BJ (cell line): ENCODE measurements around the gene INPP5J. TPM values are rescaled to one million over a fixed set of nuclear protein-coding genes. Genes with fewer than 3 reads are reported as not detected.

Experiments
- CTCF ChIA-PET: fragments of 350-600 bp; formaldehyde crosslinking; extraction: SDS; loops from one replicate; lab custom pipeline; 2021; ENCODE audit warnings: antibody characterized with exemption, inconsistent platforms; lab: Yijun Ruan, JAX
- POLR2A ChIA-PET: fragments of 300-600 bp; sonication (Branson Sonifier 250); formaldehyde crosslinking; extraction: SDS; loops from one replicate; lab custom pipeline; 2021; ENCODE audit warnings: antibody characterized with exemption; lab: Charles Lee
- DNase-seq: peaks from one replicate; pipeline ENCODE4 v3.0.0-alpha.2; 2011; ENCODE audit warnings: low read depth
- H3K27me3 ChIP-seq: 2 replicates; pipeline ENCODE4 v1.6.0; 2011; ENCODE audit warnings: low read length; ENCODE audit not compliant: control insufficient read depth, insufficient read depth
- H3K36me3 ChIP-seq: 2 replicates; pipeline ENCODE4 v1.5.1; 2011; ENCODE audit warnings: low read length; ENCODE audit not compliant: control insufficient read depth, insufficient read depth
- H3K4me3 ChIP-seq: 2 replicates; pipeline ENCODE4 v1.5.1; 2011; ENCODE audit warnings: low read depth, mild to moderate bottlenecking, control low read depth, low read length
- polyA plus RNA-seq: library from polyadenylated mRNA; depleted of rRNA; stranded (reverse); fragments of >200 nt; gene quantifications from 2 replicates; pipeline ENCODE4 v1.2.3, GENCODE V29; 2011
- TF ChIP-seq, protein P1 (sequence below): IDR thresholded peaks from 2 replicates; pipeline ENCODE4 v1.5.1; 2011; ENCODE audit warnings: low read depth, mild to moderate bottlenecking, control low read depth, inconsistent platforms, low read length, moderate library complexity; ENCODE audit not compliant: insufficient read depth

The INPP5J gene
- polyA plus RNA-seq, 1 experiment: 1.5 TPM

DNA sequence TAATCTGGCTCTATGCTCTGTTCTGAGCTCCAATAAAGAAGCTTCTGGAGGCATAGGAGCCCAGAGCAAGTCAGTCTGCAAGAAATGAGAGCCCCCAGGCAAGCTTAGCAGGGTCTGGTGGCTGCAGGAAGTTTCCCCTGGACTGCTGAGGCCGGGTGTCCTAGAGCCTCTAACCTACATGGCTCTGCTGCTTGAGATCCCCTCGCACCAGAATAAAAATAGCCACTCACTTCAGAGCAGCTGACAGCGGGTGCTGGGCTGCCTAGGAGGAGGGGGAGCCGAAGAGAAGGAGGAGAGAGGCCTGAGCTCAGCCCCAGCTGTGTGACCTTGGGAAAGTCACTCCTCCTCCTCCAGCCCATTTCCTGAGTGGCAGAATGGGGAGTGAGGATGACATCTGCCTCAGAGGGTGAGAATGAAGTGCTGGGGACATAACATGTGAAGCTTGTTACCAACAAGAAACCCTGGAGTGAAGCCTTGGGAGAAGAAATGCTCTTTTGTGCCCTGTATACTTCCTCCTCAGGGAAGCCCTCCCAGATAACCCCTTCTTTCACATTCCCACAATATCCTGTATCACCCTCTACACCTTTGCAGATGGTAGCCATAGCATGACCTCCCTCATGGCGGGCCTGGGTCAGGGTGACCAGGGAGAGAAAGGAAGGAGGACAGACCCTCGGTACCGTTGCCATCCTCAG is 3.6 kb upstream of the INPP5J start:
- CTCF ChIA-PET: interaction anchor here (0.6 to 1.6 kb wide), 3 partner anchors 11 to 29 kb away, joined by 3 to 5 read pairs (median 3); partner anchors contain the start of gene SELENOM
- no peak for DNase-seq
- POLR2A ChIA-PET: no interaction called here

DNA sequence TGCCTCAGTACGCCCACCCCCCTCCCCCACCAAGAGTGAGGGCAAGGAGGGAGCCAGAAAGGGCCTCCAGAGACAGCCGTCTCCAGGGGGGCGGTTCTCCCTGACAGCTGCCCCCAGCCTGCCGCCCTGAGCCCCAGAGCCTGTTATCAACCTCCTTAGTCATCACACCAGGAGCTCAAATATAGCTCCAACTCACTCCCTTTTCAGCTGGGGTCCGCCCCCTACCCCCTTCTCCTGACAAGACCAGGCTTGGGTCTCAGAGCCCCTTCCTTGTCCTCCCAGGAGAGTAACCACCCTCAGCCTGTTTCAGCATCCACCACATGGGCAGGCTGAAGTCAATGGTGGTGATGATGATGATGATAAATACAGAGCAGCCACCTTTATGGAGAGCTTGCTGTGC is 2.5 kb upstream of the INPP5J start:
- DNase-seq: no peak
- TF ChIP-seq, protein P1, sequence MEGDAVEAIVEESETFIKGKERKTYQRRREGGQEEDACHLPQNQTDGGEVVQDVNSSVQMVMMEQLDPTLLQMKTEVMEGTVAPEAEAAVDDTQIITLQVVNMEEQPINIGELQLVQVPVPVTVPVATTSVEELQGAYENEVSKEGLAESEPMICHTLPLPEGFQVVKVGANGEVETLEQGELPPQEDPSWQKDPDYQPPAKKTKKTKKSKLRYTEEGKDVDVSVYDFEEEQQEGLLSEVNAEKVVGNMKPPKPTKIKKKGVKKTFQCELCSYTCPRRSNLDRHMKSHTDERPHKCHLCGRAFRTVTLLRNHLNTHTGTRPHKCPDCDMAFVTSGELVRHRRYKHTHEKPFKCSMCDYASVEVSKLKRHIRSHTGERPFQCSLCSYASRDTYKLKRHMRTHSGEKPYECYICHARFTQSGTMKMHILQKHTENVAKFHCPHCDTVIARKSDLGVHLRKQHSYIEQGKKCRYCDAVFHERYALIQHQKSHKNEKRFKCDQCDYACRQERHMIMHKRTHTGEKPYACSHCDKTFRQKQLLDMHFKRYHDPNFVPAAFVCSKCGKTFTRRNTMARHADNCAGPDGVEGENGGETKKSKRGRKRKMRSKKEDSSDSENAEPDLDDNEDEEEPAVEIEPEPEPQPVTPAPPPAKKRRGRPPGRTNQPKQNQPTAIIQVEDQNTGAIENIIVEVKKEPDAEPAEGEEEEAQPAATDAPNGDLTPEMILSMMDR: no peak
- no peaks in the 10 kb centered on the region for H3K36me3 ChIP-seq
- CTCF ChIA-PET: interaction anchor here (0.9 to 1.6 kb wide), 3 partner anchors 13 to 30 kb away, joined by 3 to 6 read pairs (median 3); partner anchors contain the start of gene SELENOM
- no peak overlapping the region for H3K4me3 ChIP-seq
- no peaks in the 10 kb centered on the region; the same call in 1 of the 2 replicates for H3K27me3 ChIP-seq
- POLR2A ChIA-PET: no interaction called here

More for the DNA sequence above, 3.6 kb upstream of the INPP5J start:
- H3K27me3 ChIP-seq: no peaks in the 10 kb centered on the region; the same call in 1 of the 2 replicates
- no peaks in the 10 kb centered on the region for H3K36me3 ChIP-seq
- TF ChIP-seq, protein P1: no peak
- H3K4me3 ChIP-seq: no peak overlapping the region

DNA sequence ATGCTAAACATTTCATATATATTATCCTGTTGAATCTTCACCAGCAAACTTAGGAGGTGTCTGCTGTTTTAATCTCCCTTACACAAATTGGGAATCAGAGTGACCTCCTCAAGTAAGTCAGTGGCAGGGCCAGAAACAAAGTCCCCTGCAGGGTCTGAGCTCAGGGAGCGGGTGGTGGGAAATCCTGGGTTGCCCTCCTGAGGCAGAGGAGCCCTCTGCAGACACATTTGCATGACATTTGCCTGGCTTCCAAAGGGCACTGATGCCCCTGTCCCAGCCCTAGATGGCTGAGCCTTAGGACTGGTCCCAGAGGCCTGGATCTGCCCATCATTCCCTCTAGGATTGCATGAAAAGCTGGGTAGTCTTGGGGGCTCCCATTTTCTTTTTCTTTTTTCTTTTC is 2.1 kb upstream of the INPP5J start:
- H3K27me3 ChIP-seq: no peaks in the 10 kb centered on the region; the same call in 1 of the 2 replicates
- no peaks in the 10 kb centered on the region for H3K36me3 ChIP-seq
- DNase-seq: no peak
- CTCF ChIA-PET: interaction anchor here (0.9 to 1.1 kb wide), 2 partner anchors 13 to 24 kb away, joined by 3 to 6 read pairs; partner anchors contain the start of gene SELENOM
- no peak overlapping the region for H3K4me3 ChIP-seq
- TF ChIP-seq, protein P1: no peak
- POLR2A ChIA-PET: no interaction called here

DNA sequence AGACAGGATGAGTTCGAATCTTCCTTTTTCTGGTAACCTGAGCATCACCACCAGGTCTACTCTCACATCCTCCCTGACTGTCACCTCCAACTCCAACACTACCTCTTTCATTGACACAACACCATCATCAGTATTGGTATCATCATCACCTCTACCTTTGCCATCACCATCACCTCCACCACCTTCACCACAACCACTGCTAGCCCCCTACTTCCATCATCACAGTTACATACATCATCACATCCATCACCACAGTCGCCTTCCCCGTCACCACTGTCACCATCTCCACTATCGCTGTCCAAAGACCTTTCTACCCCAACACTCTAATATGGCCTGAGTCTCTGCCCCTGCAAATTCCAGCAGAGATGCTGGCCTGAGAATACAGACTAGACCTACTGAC is 1.4 kb upstream of the INPP5J start:
- no peaks in the 10 kb centered on the region; the same call in 1 of the 2 replicates for H3K27me3 ChIP-seq
- ChIA-PET POLR2A (no interaction called here), CTCF (interaction anchor here (0.9 to 1.4 kb wide), 2 partner anchors 25 to 31 kb away, joined by 3 read pairs; no protein-coding TSS in a partner anchor)
- DNase-seq: no peak
- TF ChIP-seq, protein P1: no peak
- H3K4me3 ChIP-seq: no peak overlapping the region
- H3K36me3 ChIP-seq: no peaks in the 10 kb centered on the region

DNA sequence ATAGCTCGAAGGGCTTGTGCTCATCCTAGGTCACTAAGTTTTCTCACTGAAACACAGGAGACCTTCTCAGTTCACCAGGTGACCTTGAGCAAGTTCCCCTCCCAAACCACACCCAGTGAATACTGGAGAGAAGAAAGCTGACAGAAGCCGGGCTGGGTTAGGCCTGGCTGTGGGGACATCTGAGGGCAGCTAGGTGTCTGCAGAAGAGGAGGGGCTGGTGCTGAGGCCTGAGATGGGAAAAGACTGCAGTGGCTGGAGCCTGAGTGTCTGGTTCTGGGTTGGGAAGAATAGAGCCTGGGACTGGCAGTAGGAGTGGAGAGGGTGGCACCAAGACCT is 602 bp upstream of the INPP5J start:
- ChIA-PET POLR2A (no interaction called here), CTCF (interaction anchor here (1.0 to 1.4 kb wide), 2 partner anchors 14 to 32 kb away, joined by 3 to 5 read pairs; no protein-coding TSS in a partner anchor)
- no peaks in the 10 kb centered on the region for H3K36me3 ChIP-seq
- TF ChIP-seq, protein P1: no peak
- no peak for DNase-seq
- no peak overlapping the region for H3K4me3 ChIP-seq
- no peaks in the 10 kb centered on the region; the same call in 1 of the 2 replicates for H3K27me3 ChIP-seq
